DOHH2 (cell line): ENCODE results near the gene ADAP1.
"Not testable (repeated sequence)": the region's sequence is repeated elsewhere in the genome, so short reads cannot be mapped to it uniquely, and the experiment has no call there.

Source experiments
- H3F3A ChIP-seq: fragments of 200-600 bp; sonication (generic), shearing (Covaris generic); 2 replicates; pipeline ENCODE4 v1.6.0; 2016; ENCODE audit warnings: antibody characterized with exemption, mild to moderate bottlenecking; ENCODE audit not compliant: control insufficient read depth, insufficient read depth
- H3K27ac ChIP-seq: fragments of 200-600 bp; sonication (generic); 2 replicates; pipeline ENCODE4 v1.5.1; 2014; ENCODE audit warnings: low read depth, mild to moderate bottlenecking, low read length, moderate library complexity
- H3K27me3 ChIP-seq: fragments of 200-600 bp; sonication (generic); 2 replicates; pipeline ENCODE4 v1.6.1; 2014; ENCODE audit warnings: mild to moderate bottlenecking, low read length, mixed read lengths; ENCODE audit not compliant: control insufficient read depth
- H3K36me3 ChIP-seq: fragments of 200-600 bp; sonication (generic); 2 replicates; pipeline ENCODE4 v1.6.1; 2014; ENCODE audit warnings: mild to moderate bottlenecking, low read length, moderate library complexity, mixed read lengths; ENCODE audit not compliant: control insufficient read depth
- H3K4me1 ChIP-seq: fragments of 200-600 bp; sonication (generic); 2 replicates; pipeline ENCODE4 v1.6.1; 2014; ENCODE audit warnings: mild to moderate bottlenecking, low read length, mixed read lengths; ENCODE audit not compliant: control insufficient read depth
- H3K4me2 ChIP-seq: fragments of 200-600 bp; sonication (generic); 2 replicates; pipeline ENCODE4 v1.6.0; 2014; ENCODE audit warnings: mild to moderate bottlenecking, low read length, moderate library complexity
- H3K4me3 ChIP-seq: fragments of 200-600 bp; sonication (generic); 2 replicates; pipeline ENCODE4 v1.5.1; 2014; ENCODE audit warnings: mild to moderate bottlenecking, low read length, mixed read lengths
- H3K79me2 ChIP-seq: fragments of 200-600 bp; sonication (generic); 2 replicates; pipeline ENCODE4 v1.6.1; 2014; ENCODE audit warnings: mild to moderate bottlenecking, low read length, mixed read lengths; ENCODE audit not compliant: control insufficient read depth
- H3K9me2 ChIP-seq: fragments of 200-600 bp; sonication (generic); replicated peaks from 2 replicates; pipeline ENCODE4 v1.6.1; 2014; ENCODE audit warnings: mild to moderate bottlenecking, low read length, mixed read lengths; ENCODE audit not compliant: control insufficient read depth
- H3K9me3 ChIP-seq: fragments of 200-600 bp; sonication (generic); 2 replicates; pipeline ENCODE4 v1.6.1; 2014; ENCODE audit warnings: antibody characterized with exemption, low read length, mixed read lengths; ENCODE audit not compliant: control insufficient read depth, insufficient read depth
- H4K20me1 ChIP-seq: fragments of 200-600 bp; sonication (generic); 2 replicates; pipeline ENCODE4 v1.6.0; 2014; ENCODE audit warnings: low read depth, mild to moderate bottlenecking, antibody characterized with exemption, low read length, moderate library complexity; ENCODE audit not compliant: control insufficient read depth, insufficient read depth
- EZH2phosphoT487 ChIP-seq: fragments of 200-600 bp; sonication (generic); IDR thresholded peaks from 2 replicates; pipeline ENCODE4 v1.6.1; 2017; ENCODE audit warnings: borderline replicate concordance, mild to moderate bottlenecking, antibody characterized with exemption, low read length, moderate library complexity, mixed read lengths
- TF ChIP-seq, protein P1 (sequence below): fragments of 200-600 bp; sonication (generic); IDR thresholded peaks from one replicate; pipeline ENCODE4 v1.5.1; 2014; ENCODE audit warnings: antibody characterized with exemption, mild to moderate bottlenecking, low read depth, low read length; ENCODE audit not compliant: poor library complexity, severe bottlenecking

The ADAP1 gene

DNA sequence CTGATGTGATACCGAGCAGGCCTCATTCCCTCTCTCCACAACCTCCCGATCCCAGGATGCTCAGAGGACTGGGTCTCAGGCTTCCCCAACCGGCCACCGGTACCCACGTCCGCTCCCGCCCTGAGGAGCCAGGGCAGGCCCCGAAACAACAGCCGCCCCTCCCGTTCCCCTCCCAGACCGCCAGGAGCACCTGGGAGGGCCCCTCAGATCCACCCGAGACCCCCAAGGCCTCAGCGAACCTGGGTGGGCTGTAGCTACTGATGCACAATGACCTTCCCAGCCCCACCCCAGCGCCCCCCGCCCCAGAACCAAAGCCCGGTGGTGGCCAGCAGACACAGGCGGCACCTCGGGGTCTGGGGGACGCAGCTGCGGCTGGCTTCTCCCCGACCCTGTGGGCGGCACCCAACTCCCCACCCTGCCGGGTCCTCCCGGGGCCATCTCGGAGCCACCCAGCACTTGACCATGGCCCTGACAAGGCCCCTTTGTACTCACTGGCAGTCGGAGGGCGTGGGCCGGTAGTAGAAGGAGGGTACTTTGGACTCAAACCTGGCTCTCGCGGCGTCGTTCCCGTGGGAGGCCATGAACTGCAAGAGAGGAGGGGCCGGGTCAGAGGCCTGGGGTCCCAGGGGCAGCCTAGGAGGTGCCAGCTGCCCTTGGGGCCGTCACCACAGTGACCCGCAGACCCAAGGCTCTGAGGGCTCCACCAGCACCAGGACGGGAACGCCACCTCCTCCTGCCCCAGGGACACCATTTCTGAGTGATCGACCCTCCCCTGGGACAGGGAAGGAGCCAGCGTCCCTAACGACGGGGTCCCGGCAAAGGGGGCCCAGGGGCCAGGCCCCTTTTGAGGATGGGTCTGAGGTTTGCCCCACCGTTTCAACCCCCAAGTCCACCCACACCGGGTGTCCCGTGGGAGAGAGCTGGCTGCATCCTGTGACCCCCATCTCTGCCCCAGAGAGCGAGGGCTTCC lies 28.1 kb downstream of the ADAP1 start:
- no peaks in the 10 kb centered on the region for H3K9me3 ChIP-seq
- peaks cover 28% of the 10 kb centered on the region for H3K4me1 ChIP-seq
- H3K36me3 ChIP-seq, result no peaks in the 10 kb centered on the region
- H3K4me3 ChIP-seq, result no peak overlapping the region
- no peak overlapping the region for H3K27ac ChIP-seq
- H3K79me2 ChIP-seq, result no peaks in the 10 kb centered on the region
- 0 out of 2 replicates have a peak, but pooled peaks cover 3% of the 10 kb centered on the region for H4K20me1 ChIP-seq
- no peak for TF ChIP-seq EZH2phosphoT487
- TF ChIP-seq, protein P1, sequence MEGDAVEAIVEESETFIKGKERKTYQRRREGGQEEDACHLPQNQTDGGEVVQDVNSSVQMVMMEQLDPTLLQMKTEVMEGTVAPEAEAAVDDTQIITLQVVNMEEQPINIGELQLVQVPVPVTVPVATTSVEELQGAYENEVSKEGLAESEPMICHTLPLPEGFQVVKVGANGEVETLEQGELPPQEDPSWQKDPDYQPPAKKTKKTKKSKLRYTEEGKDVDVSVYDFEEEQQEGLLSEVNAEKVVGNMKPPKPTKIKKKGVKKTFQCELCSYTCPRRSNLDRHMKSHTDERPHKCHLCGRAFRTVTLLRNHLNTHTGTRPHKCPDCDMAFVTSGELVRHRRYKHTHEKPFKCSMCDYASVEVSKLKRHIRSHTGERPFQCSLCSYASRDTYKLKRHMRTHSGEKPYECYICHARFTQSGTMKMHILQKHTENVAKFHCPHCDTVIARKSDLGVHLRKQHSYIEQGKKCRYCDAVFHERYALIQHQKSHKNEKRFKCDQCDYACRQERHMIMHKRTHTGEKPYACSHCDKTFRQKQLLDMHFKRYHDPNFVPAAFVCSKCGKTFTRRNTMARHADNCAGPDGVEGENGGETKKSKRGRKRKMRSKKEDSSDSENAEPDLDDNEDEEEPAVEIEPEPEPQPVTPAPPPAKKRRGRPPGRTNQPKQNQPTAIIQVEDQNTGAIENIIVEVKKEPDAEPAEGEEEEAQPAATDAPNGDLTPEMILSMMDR, result no peak
- peaks cover 85% of the 10 kb centered on the region for H3K27me3 ChIP-seq
- no peak overlapping the region for H3K4me2 ChIP-seq
- no peaks in the 10 kb centered on the region; the same call in 1 of the 2 replicates for H3F3A ChIP-seq
- H3K9me2 ChIP-seq, result no peaks in the 10 kb centered on the region

DNA sequence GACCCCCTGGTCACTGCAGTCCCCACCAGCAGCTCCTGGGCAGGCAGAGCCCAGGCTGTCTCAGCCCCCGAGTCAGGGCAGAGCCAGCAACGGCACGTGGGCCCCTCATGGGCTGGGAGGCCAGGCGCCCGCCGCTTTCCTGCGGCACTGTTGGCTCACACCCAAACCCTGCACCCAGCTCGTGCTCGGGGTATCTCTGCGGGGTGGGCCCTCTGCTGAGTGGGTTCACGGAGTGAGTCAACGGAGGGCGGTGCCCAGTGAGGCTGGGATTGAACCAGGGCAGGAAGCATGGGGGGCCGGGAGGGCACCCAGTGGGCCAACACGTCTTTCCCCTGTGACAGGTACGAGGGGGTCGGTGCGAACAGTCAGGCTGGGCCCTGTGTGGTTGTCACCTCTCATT lies 28.9 kb downstream of the ADAP1 start:
- Histone ChIP-seq H3K4me2 (no peak overlapping the region), H3K4me1 (peaks cover 28% of the 10 kb centered on the region), H3K4me3 (no peak overlapping the region), H3K27ac (no peak overlapping the region), H3K27me3 (peaks cover 85% of the 10 kb centered on the region), H4K20me1 (0 out of 2 replicates have a peak, but pooled peaks cover 3% of the 10 kb centered on the region), H3F3A (no peaks in the 10 kb centered on the region; the same call in 1 of the 2 replicates), H3K79me2 (no peaks in the 10 kb centered on the region), H3K36me3 (no peaks in the 10 kb centered on the region), H3K9me2 (no peaks in the 10 kb centered on the region), H3K9me3 (no peaks in the 10 kb centered on the region)
- TF ChIP-seq, protein P1, result no peak
- TF ChIP-seq EZH2phosphoT487, result no peak

DNA sequence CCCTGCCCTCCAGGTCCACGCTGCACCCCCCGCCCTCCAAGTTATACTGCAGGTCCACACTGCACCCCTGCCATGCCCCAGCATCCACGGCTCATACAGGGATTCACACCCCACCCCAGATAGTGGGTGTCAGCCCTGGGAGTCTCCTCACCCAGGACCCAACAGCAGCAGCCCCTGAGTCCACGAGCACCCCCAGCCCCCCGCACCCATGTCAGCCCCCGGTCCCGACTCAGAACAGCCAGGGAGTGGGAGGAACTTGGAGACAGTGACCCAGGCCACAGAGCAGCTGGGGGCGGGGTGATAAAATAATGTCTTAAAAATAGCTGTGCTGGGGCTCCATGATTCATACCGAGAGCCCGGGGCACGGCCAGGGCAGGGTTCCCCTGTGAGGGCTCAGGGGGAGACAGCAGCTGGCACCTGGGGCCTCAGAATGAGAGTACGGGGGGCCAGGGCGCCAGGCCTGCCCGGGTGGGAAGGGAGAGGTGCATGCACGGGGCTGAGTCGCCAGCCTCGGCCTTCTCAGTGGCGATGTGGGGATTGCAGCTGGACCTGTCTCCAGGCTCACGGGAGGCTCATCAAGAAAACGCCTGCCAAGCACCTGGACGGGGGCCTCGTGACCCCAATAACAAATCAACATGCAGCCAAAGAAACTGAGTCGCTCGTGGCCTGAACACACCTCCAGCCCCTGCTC lies 29.8 kb downstream of the ADAP1 start:
- no peaks in the 10 kb centered on the region for H3K79me2 ChIP-seq
- H4K20me1 ChIP-seq, result 0 out of 2 replicates have a peak, but pooled peaks cover 3% of the 10 kb centered on the region
- no peaks in the 10 kb centered on the region for H3K9me3 ChIP-seq
- no peak overlapping the region for H3K4me3 ChIP-seq
- peak overlapping the region; percentile 35; the same call in 1 of the 2 replicates for H3K4me2 ChIP-seq
- no peaks in the 10 kb centered on the region; the same call in 1 of the 2 replicates for H3F3A ChIP-seq
- TF ChIP-seq, protein P1, result no peak
- no peak for TF ChIP-seq EZH2phosphoT487
- H3K36me3 ChIP-seq, result no peaks in the 10 kb centered on the region
- H3K4me1 ChIP-seq, result peaks cover 28% of the 10 kb centered on the region
- H3K9me2 ChIP-seq, result no peaks in the 10 kb centered on the region
- H3K27me3 ChIP-seq, result peaks cover 77% of the 10 kb centered on the region
- H3K27ac ChIP-seq, result no peak overlapping the region

DNA sequence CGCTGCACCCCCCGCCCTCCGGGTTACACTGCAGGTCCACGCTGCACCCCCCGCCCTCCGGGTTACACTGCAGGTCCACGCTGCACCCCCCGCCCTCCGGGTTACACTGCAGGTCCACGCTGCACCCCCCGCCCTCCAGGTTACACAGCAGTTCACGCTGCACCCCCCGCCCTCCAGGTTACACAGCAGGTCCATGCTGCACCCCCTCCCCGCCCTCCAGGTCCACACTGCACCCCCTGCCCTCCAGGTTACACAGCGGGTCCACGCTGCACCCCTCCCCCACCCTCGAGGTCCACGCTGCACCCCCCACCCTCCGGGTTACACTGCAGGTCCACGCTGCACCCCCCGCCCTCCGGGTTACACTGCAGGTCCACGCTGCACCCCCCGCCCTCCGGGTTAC lies 30.4 kb downstream of the ADAP1 start:
- H3K36me3 ChIP-seq, H3K79me2 ChIP-seq, H3F3A ChIP-seq, H3K9me2 ChIP-seq, H3K9me3 ChIP-seq, H4K20me1 ChIP-seq, H3K27ac ChIP-seq, H3K4me3 ChIP-seq: not testable (repeated sequence)
- H3K27me3 ChIP-seq, result peaks cover 74% of the 10 kb centered on the region
- peaks cover 28% of the 10 kb centered on the region for H3K4me1 ChIP-seq
- peak overlapping the region; percentile 85 for H3K4me2 ChIP-seq
